HepG2 (cell line): ENCODE measurements around the gene ZDHHC19. TPM values are rescaled to one million over a fixed set of nuclear protein-coding genes. Genes with fewer than 3 reads are reported as not detected.
A peak's percentile ranks its signal among the peaks of the same experiment; 100 is the strongest.

Experiments used
- ADNP ChIP-seq: sonication (generic); formaldehyde crosslinking; IDR thresholded peaks from 2 replicates; pipeline ENCODE4 v1.4.0; 2020; ENCODE audit warnings: missing genetic modification reagents
- CBFB ChIP-seq: sonication (generic); formaldehyde crosslinking; IDR thresholded peaks from 2 replicates; pipeline ENCODE4 v1.4.0; 2020; ENCODE audit warnings: missing genetic modification reagents
- HNRNPUL1 ChIP-seq: fragments of 200-400 bp; formaldehyde crosslinking; IDR thresholded peaks from 2 replicates; pipeline ENCODE4 v1.6.1; 2017; ENCODE audit warnings: low read depth, mild to moderate bottlenecking, low read length, moderate library complexity
- ISX ChIP-seq: sonication (generic); formaldehyde crosslinking; conservative IDR thresholded peaks from 2 replicates; pipeline ENCODE4 v1.5.0; 2020; ENCODE audit warnings: missing genetic modification reagents
- JUN ChIP-seq: sonication (generic); formaldehyde crosslinking; IDR thresholded peaks from 2 replicates; pipeline ENCODE4 v1.4.0; 2020; ENCODE audit warnings: mild to moderate bottlenecking, missing genetic modification reagents
- KDM1A ChIP-seq: IDR thresholded peaks from 2 replicates; pipeline ENCODE4 v1.6.1; 2016; ENCODE audit warnings: missing compliant biosample characterization
- KDM4B ChIP-seq: sonication (generic); formaldehyde crosslinking; IDR thresholded peaks from 2 replicates; pipeline ENCODE4 v1.4.0; 2020; ENCODE audit warnings: missing genetic modification reagents
- MXI1 ChIP-seq: IDR thresholded peaks from 3 replicates; pipeline ENCODE4 v1.6.1; 2012; ENCODE audit warnings: low read depth, low read length, inconsistent platforms, borderline replicate concordance
- NFE2 ChIP-seq: sonication (generic); formaldehyde crosslinking; IDR thresholded peaks from 2 replicates; pipeline ENCODE4 v1.4.0; 2020; ENCODE audit warnings: missing genetic modification reagents
- RARG ChIP-seq: sonication (generic); formaldehyde crosslinking; IDR thresholded peaks from 2 replicates; pipeline ENCODE4 v1.4.0; 2020; ENCODE audit warnings: low read depth, mild to moderate bottlenecking, missing genetic modification reagents
- SAFB2 ChIP-seq: sonication (generic); formaldehyde crosslinking; IDR thresholded peaks from 2 replicates; pipeline ENCODE4 v1.5.1; 2020; ENCODE audit warnings: missing genetic modification reagents, low read depth, mild to moderate bottlenecking, borderline replicate concordance
- SAP130 ChIP-seq: IDR thresholded peaks from 2 replicates; pipeline ENCODE4 v1.6.1; 2016; ENCODE audit warnings: low read depth
- YEATS4 ChIP-seq: sonication (generic); formaldehyde crosslinking; IDR thresholded peaks from 2 replicates; pipeline ENCODE4 v1.4.0; 2020; ENCODE audit warnings: missing genetic modification reagents, borderline replicate concordance
- ZBTB42 ChIP-seq: sonication (generic); formaldehyde crosslinking; IDR thresholded peaks from 2 replicates; pipeline ENCODE4 v1.5.0; 2020; ENCODE audit warnings: mild to moderate bottlenecking, missing genetic modification reagents
- ZIK1 ChIP-seq: sonication (generic); formaldehyde crosslinking; IDR thresholded peaks from 2 replicates; pipeline ENCODE4 v1.5.0; 2020; ENCODE audit warnings: mild to moderate bottlenecking, low read depth, missing genetic modification reagents, borderline replicate concordance
- ZNF510 ChIP-seq: sonication (generic); formaldehyde crosslinking; IDR thresholded peaks from 2 replicates; pipeline ENCODE4 v1.4.0; 2020; ENCODE audit warnings: low read depth, mild to moderate bottlenecking, missing genetic modification reagents
- ZNF547 ChIP-seq: sonication (generic); formaldehyde crosslinking; IDR thresholded peaks from 2 replicates; pipeline ENCODE4 v1.5.1; 2020; ENCODE audit warnings: mild to moderate bottlenecking, missing genetic modification reagents
- ZNF552 ChIP-seq: sonication (generic); formaldehyde crosslinking; IDR thresholded peaks from 2 replicates; pipeline ENCODE4 v1.9.0; 2022; ENCODE audit warnings: missing genetic modification reagents, mild to moderate bottlenecking, borderline replicate concordance
- polyA plus RNA-seq, 8 experiments: library from polyadenylated mRNA; depleted of rRNA in 3 of 8; stranded (reverse) in 7 of 8; unstranded in 1 of 8; fragments of >200 nt; fragmentation: Illumina TruSeq in 4 of 8; extraction: Trizol in 4 of 8; gene quantifications; 2 replicates each; pipeline versions ENCODE4 v1.2.1 to v1.2.3, GENCODE V29; 2011 to 2016; ENCODE audit warnings: low read depth in 4 of 8, missing spikeins in 1 of 8, mixed read lengths in 1 of 8; ENCODE audit not compliant: insufficient read depth in 1 of 8
- total RNA-seq, 5 experiments: library from RNA; depleted of rRNA; stranded (reverse); fragments of >200 nt; fragmentation: Illumina TruSeq; extraction: Trizol; gene quantifications; 2 replicates each; pipeline ENCODE4 v1.2.3, GENCODE V29; 2016; ENCODE audit warnings: low read depth in 1 of 5
- TF ChIP-seq, protein P1 (sequence below): sonication (generic); formaldehyde crosslinking; IDR thresholded peaks from 2 replicates; pipeline ENCODE4 v1.4.0; 2020; ENCODE audit warnings: mild to moderate bottlenecking, missing genetic modification reagents
- TF ChIP-seq, protein P2 (sequence below): sonication (generic); formaldehyde crosslinking; IDR thresholded peaks from 2 replicates; pipeline ENCODE4 v1.4.0; 2020; ENCODE audit warnings: missing genetic modification reagents, borderline replicate concordance
- TF ChIP-seq, protein P3 (sequence below): sonication (generic); formaldehyde crosslinking; IDR thresholded peaks from one replicate; pipeline ENCODE4 v1.5.1; 2020; ENCODE audit warnings: mild to moderate bottlenecking, missing genetic modification reagents; ENCODE audit errors: not compliant biosample characterization

ZDHHC19 gene
- total and polyA plus RNA-seq, 2 of the 13 experiments (the other 11 are each of a cell fraction or from before 2014, with no cell fraction given), result 0.22 to 0.53 TPM

DNA sequence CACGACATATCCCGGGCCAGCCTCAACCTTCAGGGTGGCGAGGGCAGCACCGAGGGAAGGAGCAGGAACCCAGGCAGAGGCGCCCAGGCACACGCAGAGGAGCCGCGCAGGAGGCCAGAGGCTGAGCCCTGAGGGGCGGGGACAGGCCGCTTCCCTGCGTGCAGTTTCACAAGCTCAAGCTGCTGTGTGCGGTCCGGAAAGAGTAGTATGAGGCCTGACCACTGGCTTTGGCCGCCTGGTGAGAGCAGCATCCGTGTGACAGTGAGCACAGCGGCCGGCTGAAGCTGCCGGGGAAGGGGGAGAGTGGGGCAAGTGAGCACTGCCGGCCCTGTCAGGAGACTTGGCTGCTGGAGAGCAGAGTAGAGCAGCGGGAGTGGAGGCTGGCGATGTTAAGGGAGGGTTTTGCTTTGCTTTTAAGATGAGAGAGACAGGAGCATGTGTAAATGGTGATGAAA, 8.7 kb downstream of the ZDHHC19 start (continued):
- TF ChIP-seq, protein P1, sequence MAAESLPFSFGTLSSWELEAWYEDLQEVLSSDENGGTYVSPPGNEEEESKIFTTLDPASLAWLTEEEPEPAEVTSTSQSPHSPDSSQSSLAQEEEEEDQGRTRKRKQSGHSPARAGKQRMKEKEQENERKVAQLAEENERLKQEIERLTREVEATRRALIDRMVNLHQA (CRISPR knock-in tag), result no peak
- TF ChIP-seq ZNF552 (CRISPR knock-in tag) (no peak), ZIK1 (CRISPR knock-in tag) (no peak), ZBTB42 (CRISPR knock-in tag) (no peak), MXI1 (peak; percentile 17; the same call in 1 of the 3 replicates), SAP130 (CRISPR knock-in tag) (peak; percentile 57), KDM4B (CRISPR knock-in tag) (no peak), ZNF510 (CRISPR knock-in tag) (no peak), RARG (CRISPR knock-in tag) (no peak), ZNF547 (no peak), CBFB (CRISPR knock-in tag) (0 out of 2 replicates have a peak, but pooled peaks have one; percentile 33), ISX (no peak), ADNP (no peak), HNRNPUL1 (no peak), NFE2 (no peak), SAFB2 (CRISPR knock-in tag) (no peak), JUN (no peak), KDM1A (CRISPR knock-in tag) (no peak), YEATS4 (CRISPR knock-in tag) (no peak)
- TF ChIP-seq, protein P2, sequence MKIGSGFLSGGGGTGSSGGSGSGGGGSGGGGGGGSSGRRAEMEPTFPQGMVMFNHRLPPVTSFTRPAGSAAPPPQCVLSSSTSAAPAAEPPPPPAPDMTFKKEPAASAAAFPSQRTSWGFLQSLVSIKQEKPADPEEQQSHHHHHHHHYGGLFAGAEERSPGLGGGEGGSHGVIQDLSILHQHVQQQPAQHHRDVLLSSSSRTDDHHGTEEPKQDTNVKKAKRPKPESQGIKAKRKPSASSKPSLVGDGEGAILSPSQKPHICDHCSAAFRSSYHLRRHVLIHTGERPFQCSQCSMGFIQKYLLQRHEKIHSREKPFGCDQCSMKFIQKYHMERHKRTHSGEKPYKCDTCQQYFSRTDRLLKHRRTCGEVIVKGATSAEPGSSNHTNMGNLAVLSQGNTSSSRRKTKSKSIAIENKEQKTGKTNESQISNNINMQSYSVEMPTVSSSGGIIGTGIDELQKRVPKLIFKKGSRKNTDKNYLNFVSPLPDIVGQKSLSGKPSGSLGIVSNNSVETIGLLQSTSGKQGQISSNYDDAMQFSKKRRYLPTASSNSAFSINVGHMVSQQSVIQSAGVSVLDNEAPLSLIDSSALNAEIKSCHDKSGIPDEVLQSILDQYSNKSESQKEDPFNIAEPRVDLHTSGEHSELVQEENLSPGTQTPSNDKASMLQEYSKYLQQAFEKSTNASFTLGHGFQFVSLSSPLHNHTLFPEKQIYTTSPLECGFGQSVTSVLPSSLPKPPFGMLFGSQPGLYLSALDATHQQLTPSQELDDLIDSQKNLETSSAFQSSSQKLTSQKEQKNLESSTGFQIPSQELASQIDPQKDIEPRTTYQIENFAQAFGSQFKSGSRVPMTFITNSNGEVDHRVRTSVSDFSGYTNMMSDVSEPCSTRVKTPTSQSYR (CRISPR knock-in tag), result no peak
- TF ChIP-seq, protein P3, sequence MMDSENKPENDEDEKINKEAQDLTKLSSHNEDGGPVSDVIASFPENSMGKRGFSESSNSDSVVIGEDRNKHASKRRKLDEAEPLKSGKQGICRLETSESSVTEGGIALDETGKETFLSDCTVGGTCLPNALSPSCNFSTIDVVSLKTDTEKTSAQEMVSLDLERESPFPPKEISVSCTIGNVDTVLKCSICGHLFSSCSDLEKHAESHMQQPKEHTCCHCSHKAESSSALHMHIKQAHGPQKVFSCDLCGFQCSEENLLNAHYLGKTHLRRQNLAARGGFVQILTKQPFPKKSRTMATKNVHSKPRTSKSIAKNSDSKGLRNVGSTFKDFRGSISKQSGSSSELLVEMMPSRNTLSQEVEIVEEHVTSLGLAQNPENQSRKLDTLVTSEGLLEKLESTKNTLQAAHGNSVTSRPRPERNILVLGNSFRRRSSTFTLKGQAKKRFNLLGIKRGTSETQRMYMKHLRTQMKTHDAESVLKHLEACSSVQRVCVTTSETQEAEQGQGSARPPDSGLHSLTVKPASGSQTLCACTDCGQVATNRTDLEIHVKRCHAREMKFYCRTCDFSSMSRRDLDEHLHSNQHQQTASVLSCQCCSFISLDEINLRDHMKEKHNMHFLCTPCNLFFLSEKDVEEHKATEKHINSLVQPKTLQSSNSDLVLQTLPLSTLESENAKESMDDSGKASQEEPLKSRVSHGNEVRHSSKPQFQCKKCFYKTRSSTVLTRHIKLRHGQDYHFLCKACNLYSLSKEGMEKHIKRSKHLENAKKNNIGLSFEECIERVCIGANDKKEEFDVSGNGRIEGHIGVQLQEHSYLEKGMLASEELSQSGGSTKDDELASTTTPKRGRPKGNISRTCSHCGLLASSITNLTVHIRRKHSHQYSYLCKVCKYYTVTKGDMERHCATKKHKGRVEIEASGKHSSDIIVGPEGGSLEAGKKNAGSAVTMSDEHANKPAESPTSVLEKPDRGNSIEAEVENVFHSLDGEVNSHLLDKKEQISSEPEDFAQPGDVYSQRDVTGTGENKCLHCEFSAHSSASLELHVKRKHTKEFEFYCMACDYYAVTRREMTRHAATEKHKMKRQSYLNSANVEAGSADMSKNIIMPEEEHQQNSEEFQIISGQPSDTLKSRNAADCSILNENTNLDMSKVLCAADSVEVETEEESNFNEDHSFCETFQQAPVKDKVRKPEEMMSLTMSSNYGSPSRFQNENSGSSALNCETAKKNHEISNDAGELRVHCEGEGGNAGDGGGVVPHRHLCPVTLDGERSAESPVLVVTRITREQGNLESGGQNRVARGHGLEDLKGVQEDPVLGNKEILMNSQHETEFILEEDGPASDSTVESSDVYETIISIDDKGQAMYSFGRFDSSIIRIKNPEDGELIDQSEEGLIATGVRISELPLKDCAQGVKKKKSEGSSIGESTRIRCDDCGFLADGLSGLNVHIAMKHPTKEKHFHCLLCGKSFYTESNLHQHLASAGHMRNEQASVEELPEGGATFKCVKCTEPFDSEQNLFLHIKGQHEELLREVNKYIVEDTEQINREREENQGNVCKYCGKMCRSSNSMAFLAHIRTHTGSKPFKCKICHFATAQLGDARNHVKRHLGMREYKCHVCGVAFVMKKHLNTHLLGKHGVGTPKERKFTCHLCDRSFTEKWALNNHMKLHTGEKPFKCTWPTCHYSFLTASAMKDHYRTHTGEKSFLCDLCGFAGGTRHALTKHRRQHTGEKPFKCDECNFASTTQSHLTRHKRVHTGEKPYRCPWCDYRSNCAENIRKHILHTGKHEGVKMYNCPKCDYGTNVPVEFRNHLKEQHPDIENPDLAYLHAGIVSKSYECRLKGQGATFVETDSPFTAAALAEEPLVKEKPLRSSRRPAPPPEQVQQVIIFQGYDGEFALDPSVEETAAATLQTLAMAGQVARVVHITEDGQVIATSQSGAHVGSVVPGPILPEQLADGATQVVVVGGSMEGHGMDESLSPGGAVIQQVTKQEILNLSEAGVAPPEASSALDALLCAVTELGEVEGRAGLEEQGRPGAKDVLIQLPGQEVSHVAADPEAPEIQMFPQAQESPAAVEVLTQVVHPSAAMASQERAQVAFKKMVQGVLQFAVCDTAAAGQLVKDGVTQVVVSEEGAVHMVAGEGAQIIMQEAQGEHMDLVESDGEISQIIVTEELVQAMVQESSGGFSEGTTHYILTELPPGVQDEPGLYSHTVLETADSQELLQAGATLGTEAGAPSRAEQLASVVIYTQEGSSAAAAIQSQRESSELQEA, result no peak
